Prostate gland (tissue), 2 donors: Measurements from ENCODE around the gene SF3A2.

ENCODE experiments used
- CTCF ChIP-seq, 4 experiments: fragments of 200-600 bp in 2 of 4; fragments of 450-650 bp in 2 of 4; sonication (generic) in 2 of 4; IDR thresholded peaks; 1 replicate in 3 of 4; 2 replicates in 1 of 4; pipeline ENCODE4 v1.5.1; 2016 to 2019; ENCODE audit warnings: antibody characterized with exemption in 4 of 4, mild to moderate bottlenecking in 2 of 4, moderate library complexity in 2 of 4
- POLR2A ChIP-seq: fragments of 450-650 bp; IDR thresholded peaks from one replicate; pipeline ENCODE4 v1.6.1; 2016; ENCODE audit warnings: antibody characterized with exemption, mild to moderate bottlenecking
- POLR2AphosphoS5 ChIP-seq: sonication (generic); formaldehyde crosslinking; IDR thresholded peaks from one replicate; pipeline ENCODE4 v1.6.1; 2017; ENCODE audit warnings: antibody characterized with exemption

- no peak for TF ChIP-seq POLR2AphosphoS5
- TF ChIP-seq POLR2A = no peak
- no peak for TF ChIP-seq CTCF (IDR thresholded peaks at IDR 0.05)
These were observed 10.4 kb upstream of the SF3A2 start for GRCh38 chr19:2226051-2226839.
